ENCODE data around the gene GABBR1.

Gene GABBR1

GRCh38 chr6:29554764-29555163 lies 78.2 kb downstream of the GABBR1 start:
- no peaks in the 10 kb centered on the region for H3K9me3 ChIP-seq (ENCODE audit: control insufficient read depth, low read length)
- no peak overlapping the region for H3K27ac ChIP-seq (ENCODE audit: insufficient read depth, low read length, poor library complexity, severe bottlenecking)
- no peaks in the 10 kb centered on the region for H3K36me3 ChIP-seq (ENCODE audit: control insufficient read depth, insufficient read depth, low read length)

GRCh38 chr6:29553268-29554057 lies 79.5 kb downstream of the GABBR1 start:
- peaks cover 24% of the 10 kb centered on the region for H3K27me3 ChIP-seq (replicated peaks; ENCODE audit: control insufficient read depth, insufficient read depth, low read length, poor library complexity, severe bottlenecking)
- H3K4me3 ChIP-seq (ENCODE audit: insufficient read depth, low read depth, low read length, poor library complexity, severe bottlenecking), result peak overlapping the region; percentile 62
- no peak for DNase-seq
- peaks cover 13% of the 10 kb centered on the region for H3K4me1 ChIP-seq (ENCODE audit: control insufficient read depth, insufficient read depth, low read length, poor library complexity, severe bottlenecking)
- no peaks in the 10 kb centered on the region for H3K36me3 ChIP-seq (ENCODE audit: control insufficient read depth, insufficient read depth, low read length)
- no peak overlapping the region for H3K27ac ChIP-seq (ENCODE audit: insufficient read depth, low read length, poor library complexity, severe bottlenecking)
- no peaks in the 10 kb centered on the region for H3K9me3 ChIP-seq (ENCODE audit: control insufficient read depth, low read length)

More at GRCh38 chr6:29554764-29555163, 78.2 kb downstream of the GABBR1 start:
- H3K4me3 ChIP-seq (ENCODE audit: insufficient read depth, low read depth, low read length, poor library complexity, severe bottlenecking), result no peak overlapping the region
- peaks cover 26% of the 10 kb centered on the region for H3K27me3 ChIP-seq (replicated peaks; ENCODE audit: control insufficient read depth, insufficient read depth, low read length, poor library complexity, severe bottlenecking)
- peaks cover 13% of the 10 kb centered on the region for H3K4me1 ChIP-seq (ENCODE audit: control insufficient read depth, insufficient read depth, low read length, poor library complexity, severe bottlenecking)
- no peak for DNase-seq

- H3K4me3 ChIP-seq (ENCODE audit: insufficient read depth, low read depth, low read length, poor library complexity, severe bottlenecking), result peak overlapping the region; percentile 62
These were observed 80.4 kb downstream of the GABBR1 start for GRCh38 chr6:29552512-29553051.

GRCh38 chr6:29547573-29547972 lies 85.4 kb downstream of the GABBR1 start:
- H3K27ac ChIP-seq (ENCODE audit: insufficient read depth, low read length, poor library complexity, severe bottlenecking), result no peak overlapping the region
- no peak for DNase-seq
- H3K4me3 ChIP-seq (ENCODE audit: insufficient read depth, low read depth, low read length, poor library complexity, severe bottlenecking), result no peak overlapping the region
- no peaks in the 10 kb centered on the region for H3K4me1 ChIP-seq (ENCODE audit: control insufficient read depth, insufficient read depth, low read length, poor library complexity, severe bottlenecking)
- no peaks in the 10 kb centered on the region for H3K27me3 ChIP-seq (replicated peaks; ENCODE audit: control insufficient read depth, insufficient read depth, low read length, poor library complexity, severe bottlenecking)
- H3K36me3 ChIP-seq (ENCODE audit: control insufficient read depth, insufficient read depth, low read length), result no peaks in the 10 kb centered on the region
- no peaks in the 10 kb centered on the region for H3K9me3 ChIP-seq (ENCODE audit: control insufficient read depth, low read length)

More at GRCh38 chr6:29552512-29553051, 80.4 kb downstream of the GABBR1 start:
- no peaks in the 10 kb centered on the region for H3K36me3 ChIP-seq (ENCODE audit: control insufficient read depth, insufficient read depth, low read length)
- no peak overlapping the region for H3K27ac ChIP-seq (ENCODE audit: insufficient read depth, low read length, poor library complexity, severe bottlenecking)
- DNase-seq, result no peak
- no peaks in the 10 kb centered on the region for H3K9me3 ChIP-seq (ENCODE audit: control insufficient read depth, low read length)
- peaks cover 13% of the 10 kb centered on the region for H3K4me1 ChIP-seq (ENCODE audit: control insufficient read depth, insufficient read depth, low read length, poor library complexity, severe bottlenecking)
- peaks cover 24% of the 10 kb centered on the region for H3K27me3 ChIP-seq (replicated peaks; ENCODE audit: control insufficient read depth, insufficient read depth, low read length, poor library complexity, severe bottlenecking)

GRCh38 chr6:29537714-29538403 lies 95.1 kb downstream of the GABBR1 start:
- Histone ChIP-seq H3K9me3 (ENCODE audit: control insufficient read depth, low read length) (no peaks in the 10 kb centered on the region), H3K4me3 (ENCODE audit: insufficient read depth, low read depth, low read length, poor library complexity, severe bottlenecking) (no peak overlapping the region), H3K27me3 (replicated peaks; ENCODE audit: control insufficient read depth, insufficient read depth, low read length, poor library complexity, severe bottlenecking) (no peaks in the 10 kb centered on the region), H3K27ac (ENCODE audit: insufficient read depth, low read length, poor library complexity, severe bottlenecking) (no peak overlapping the region), H3K36me3 (ENCODE audit: control insufficient read depth, insufficient read depth, low read length) (no peaks in the 10 kb centered on the region), H3K4me1 (ENCODE audit: control insufficient read depth, insufficient read depth, low read length, poor library complexity, severe bottlenecking) (no peaks in the 10 kb centered on the region)
- DNase-seq, result no peak

- no peaks in the 10 kb centered on the region for H3K4me1 ChIP-seq (ENCODE audit: control insufficient read depth, insufficient read depth, low read length, poor library complexity, severe bottlenecking)
- H3K36me3 ChIP-seq (ENCODE audit: control insufficient read depth, insufficient read depth, low read length), result no peaks in the 10 kb centered on the region
- H3K4me3 ChIP-seq (ENCODE audit: insufficient read depth, low read depth, low read length, poor library complexity, severe bottlenecking), result no peak overlapping the region
- no peak overlapping the region for H3K27ac ChIP-seq (ENCODE audit: insufficient read depth, low read length, poor library complexity, severe bottlenecking)
- no peaks in the 10 kb centered on the region for H3K9me3 ChIP-seq (ENCODE audit: control insufficient read depth, low read length)
- no peak for DNase-seq
- H3K27me3 ChIP-seq (replicated peaks; ENCODE audit: control insufficient read depth, insufficient read depth, low read length, poor library complexity, severe bottlenecking), result no peaks in the 10 kb centered on the region
These were observed 100.5 kb downstream of the GABBR1 start for GRCh38 chr6:29532320-29532951.

GRCh38 chr6:29531668-29532067 lies 101.3 kb downstream of the GABBR1 start:
- H3K4me1 ChIP-seq (ENCODE audit: control insufficient read depth, insufficient read depth, low read length, poor library complexity, severe bottlenecking), result no peaks in the 10 kb centered on the region
- no peaks in the 10 kb centered on the region for H3K27me3 ChIP-seq (replicated peaks; ENCODE audit: control insufficient read depth, insufficient read depth, low read length, poor library complexity, severe bottlenecking)
- no peaks in the 10 kb centered on the region for H3K9me3 ChIP-seq (ENCODE audit: control insufficient read depth, low read length)
- no peak overlapping the region for H3K4me3 ChIP-seq (ENCODE audit: insufficient read depth, low read depth, low read length, poor library complexity, severe bottlenecking)
- H3K36me3 ChIP-seq (ENCODE audit: control insufficient read depth, insufficient read depth, low read length), result no peaks in the 10 kb centered on the region
- no peak for DNase-seq
- no peak overlapping the region for H3K27ac ChIP-seq (ENCODE audit: insufficient read depth, low read length, poor library complexity, severe bottlenecking)

- no peaks in the 10 kb centered on the region for H3K4me1 ChIP-seq (ENCODE audit: control insufficient read depth, insufficient read depth, low read length, poor library complexity, severe bottlenecking)
- no peak for DNase-seq
- H3K27ac ChIP-seq (ENCODE audit: insufficient read depth, low read length, poor library complexity, severe bottlenecking), result no peak overlapping the region
- H3K4me3 ChIP-seq (ENCODE audit: insufficient read depth, low read depth, low read length, poor library complexity, severe bottlenecking), result no peak overlapping the region
- no peaks in the 10 kb centered on the region for H3K36me3 ChIP-seq (ENCODE audit: control insufficient read depth, insufficient read depth, low read length)
- H3K27me3 ChIP-seq (replicated peaks; ENCODE audit: control insufficient read depth, insufficient read depth, low read length, poor library complexity, severe bottlenecking), result no peaks in the 10 kb centered on the region
- no peaks in the 10 kb centered on the region for H3K9me3 ChIP-seq (ENCODE audit: control insufficient read depth, low read length)
These were observed 102.2 kb downstream of the GABBR1 start for GRCh38 chr6:29530671-29531310.

GRCh38 chr6:29529956-29530355 lies 103.0 kb downstream of the GABBR1 start:
- Histone ChIP-seq H3K27me3 (replicated peaks; ENCODE audit: control insufficient read depth, insufficient read depth, low read length, poor library complexity, severe bottlenecking) (no peaks in the 10 kb centered on the region), H3K4me1 (ENCODE audit: control insufficient read depth, insufficient read depth, low read length, poor library complexity, severe bottlenecking) (no peaks in the 10 kb centered on the region), H3K36me3 (ENCODE audit: control insufficient read depth, insufficient read depth, low read length) (no peaks in the 10 kb centered on the region), H3K9me3 (ENCODE audit: control insufficient read depth, low read length) (no peaks in the 10 kb centered on the region), H3K27ac (ENCODE audit: insufficient read depth, low read length, poor library complexity, severe bottlenecking) (no peak overlapping the region), H3K4me3 (ENCODE audit: insufficient read depth, low read depth, low read length, poor library complexity, severe bottlenecking) (no peak overlapping the region)
- no peak for DNase-seq
